HEK293 (cell line): Measurements from ENCODE around the gene SZT2.

Experiments used
- BCL11B ChIP-seq: fragments of 450-650 bp; formaldehyde crosslinking; IDR thresholded peaks from 2 replicates; pipeline ENCODE4 v1.5.1; 2016; ENCODE audit warnings: low read depth, missing biosample characterization, missing genetic modification characterization
- CTCF ChIP-seq: fragments of 450-650 bp; formaldehyde crosslinking; IDR thresholded peaks from 2 replicates; pipeline ENCODE4 v1.5.1; 2016; ENCODE audit warnings: missing biosample characterization, missing genetic modification characterization
- FEZF1 ChIP-seq: fragments of 450-650 bp; formaldehyde crosslinking; IDR thresholded peaks from 2 replicates; pipeline ENCODE4 v1.5.1; 2016; ENCODE audit warnings: missing biosample characterization, missing genetic modification characterization
- GLIS1 ChIP-seq: fragments of 450-650 bp; formaldehyde crosslinking; IDR thresholded peaks from 2 replicates; pipeline ENCODE4 v1.5.1; 2016; ENCODE audit warnings: missing biosample characterization, missing genetic modification characterization
- KLF10 ChIP-seq: fragments of 450-650 bp; IDR thresholded peaks from 2 replicates; pipeline ENCODE4 v1.5.1; 2018; ENCODE audit warnings: missing biosample characterization, mild to moderate bottlenecking, missing genetic modification characterization
- KLF7 ChIP-seq: fragments of 450-650 bp; formaldehyde crosslinking; IDR thresholded peaks from 2 replicates; pipeline ENCODE4 v1.5.1; 2016; ENCODE audit warnings: missing biosample characterization, missing genetic modification characterization, borderline replicate concordance
- KLF9 ChIP-seq: fragments of 450-650 bp; formaldehyde crosslinking; IDR thresholded peaks from 2 replicates; pipeline ENCODE4 v1.5.1; 2016; ENCODE audit warnings: missing biosample characterization, missing genetic modification characterization, low read depth
- MEIS1 ChIP-seq: sonication (generic); formaldehyde crosslinking; IDR thresholded peaks from 2 replicates; pipeline ENCODE4 v1.8.1; 2022; ENCODE audit warnings: missing genetic modification reagents, mild to moderate bottlenecking, borderline replicate concordance
- PRDM1 ChIP-seq: fragments of 450-650 bp; formaldehyde crosslinking; IDR thresholded peaks from 2 replicates; pipeline ENCODE4; 2016; ENCODE audit warnings: missing biosample characterization, missing genetic modification characterization
- REST ChIP-seq: fragments of 450-650 bp; formaldehyde crosslinking; IDR thresholded peaks from 2 replicates; pipeline ENCODE4 v1.5.1; 2016; ENCODE audit warnings: missing biosample characterization, missing genetic modification characterization
- SCRT1 ChIP-seq: fragments of 450-650 bp; formaldehyde crosslinking; IDR thresholded peaks from 2 replicates; pipeline ENCODE4 v1.5.1; 2016; ENCODE audit warnings: missing biosample characterization, missing genetic modification characterization, borderline replicate concordance
- ZBTB44 ChIP-seq: fragments of 450-650 bp; IDR thresholded peaks from 2 replicates; pipeline ENCODE4 v1.5.1; 2018; ENCODE audit warnings: missing biosample characterization, mild to moderate bottlenecking, missing genetic modification characterization
- ZBTB8A ChIP-seq: fragments of 450-650 bp; formaldehyde crosslinking; IDR thresholded peaks from 2 replicates; pipeline ENCODE4 v1.5.1; 2016; ENCODE audit warnings: missing biosample characterization, missing genetic modification characterization
- ZNF26 ChIP-seq: fragments of 450-650 bp; formaldehyde crosslinking; IDR thresholded peaks from 2 replicates; pipeline ENCODE4 v1.5.1; 2016; ENCODE audit warnings: missing biosample characterization, missing genetic modification characterization
- ZNF274 ChIP-seq, 2 experiments: fragments of 200-500 bp in 1 of 2; fragments of 450-650 bp in 1 of 2; sonication (Bioruptor generic) in 1 of 2; formaldehyde crosslinking in 1 of 2; IDR thresholded peaks; 2 replicates each; pipeline versions ENCODE4 v1.5.1 to v1.6.1; 2014 to 2016; ENCODE audit warnings: borderline replicate concordance in 1 of 2, inconsistent platforms in 1 of 2, low read length in 1 of 2, missing biosample characterization in 1 of 2, missing genetic modification characterization in 1 of 2
- ZNF302 ChIP-seq: fragments of 450-650 bp; formaldehyde crosslinking; IDR thresholded peaks from 2 replicates; pipeline ENCODE4 v1.5.1; 2016; ENCODE audit warnings: missing biosample characterization, missing genetic modification characterization, low read depth
- ZNF335 ChIP-seq: fragments of 450-650 bp; formaldehyde crosslinking; conservative IDR thresholded peaks from 2 replicates; pipeline ENCODE4 v1.5.1; 2016; ENCODE audit warnings: missing biosample characterization, missing genetic modification characterization
- ZNF350 ChIP-seq: fragments of 450-650 bp; formaldehyde crosslinking; IDR thresholded peaks from 2 replicates; pipeline ENCODE4 v1.5.0; 2017; ENCODE audit warnings: missing biosample characterization, mild to moderate bottlenecking, missing genetic modification characterization
- ZNF354C ChIP-seq: fragments of 450-650 bp; formaldehyde crosslinking; IDR thresholded peaks from 2 replicates; pipeline ENCODE4 v1.5.1; 2016; ENCODE audit warnings: missing biosample characterization, missing genetic modification characterization, low read depth, borderline replicate concordance
- ZNF510 ChIP-seq: fragments of 450-650 bp; formaldehyde crosslinking; IDR thresholded peaks from 2 replicates; pipeline ENCODE4 v1.5.1; 2018; ENCODE audit warnings: mild to moderate bottlenecking, missing genetic modification characterization, missing biosample characterization; ENCODE audit not compliant: insufficient replicate concordance
- ZNF530 ChIP-seq: fragments of 450-650 bp; formaldehyde crosslinking; IDR thresholded peaks from 2 replicates; pipeline ENCODE4 v1.5.1; 2016; ENCODE audit warnings: low read depth, missing biosample characterization, missing genetic modification characterization
- ZNF548 ChIP-seq: fragments of 450-650 bp; formaldehyde crosslinking; IDR thresholded peaks from 2 replicates; pipeline ENCODE4 v1.5.1; 2016; ENCODE audit warnings: missing biosample characterization, missing genetic modification characterization
- ZNF549 ChIP-seq: fragments of 450-650 bp; IDR thresholded peaks from 2 replicates; pipeline ENCODE4 v1.5.1; 2018; ENCODE audit warnings: missing biosample characterization, missing genetic modification characterization, mild to moderate bottlenecking, inconsistent platforms, moderate library complexity
- ZNF621 ChIP-seq: fragments of 450-650 bp; formaldehyde crosslinking; IDR thresholded peaks from 2 replicates; pipeline ENCODE4 v1.5.1; 2017; ENCODE audit warnings: missing biosample characterization, missing genetic modification characterization
- ZNF658 ChIP-seq: fragments of 450-650 bp; formaldehyde crosslinking; IDR thresholded peaks from 2 replicates; pipeline ENCODE4; 2016; ENCODE audit warnings: missing biosample characterization, missing genetic modification characterization
- ZNF768 ChIP-seq: fragments of 450-650 bp; formaldehyde crosslinking; IDR thresholded peaks from 2 replicates; pipeline ENCODE4 v1.5.1; 2018; ENCODE audit warnings: missing biosample characterization, mild to moderate bottlenecking, missing genetic modification characterization
- ZNF785 ChIP-seq: fragments of 450-650 bp; formaldehyde crosslinking; IDR thresholded peaks from 2 replicates; pipeline ENCODE4 v1.5.1; 2016; ENCODE audit warnings: missing biosample characterization, missing genetic modification characterization
- TF ChIP-seq, protein P1 (sequence below): fragments of 450-650 bp; formaldehyde crosslinking; IDR thresholded peaks from 2 replicates; pipeline ENCODE4 v1.5.1; 2016; ENCODE audit warnings: missing biosample characterization, missing genetic modification characterization, low read depth

The SZT2 gene

DNA sequence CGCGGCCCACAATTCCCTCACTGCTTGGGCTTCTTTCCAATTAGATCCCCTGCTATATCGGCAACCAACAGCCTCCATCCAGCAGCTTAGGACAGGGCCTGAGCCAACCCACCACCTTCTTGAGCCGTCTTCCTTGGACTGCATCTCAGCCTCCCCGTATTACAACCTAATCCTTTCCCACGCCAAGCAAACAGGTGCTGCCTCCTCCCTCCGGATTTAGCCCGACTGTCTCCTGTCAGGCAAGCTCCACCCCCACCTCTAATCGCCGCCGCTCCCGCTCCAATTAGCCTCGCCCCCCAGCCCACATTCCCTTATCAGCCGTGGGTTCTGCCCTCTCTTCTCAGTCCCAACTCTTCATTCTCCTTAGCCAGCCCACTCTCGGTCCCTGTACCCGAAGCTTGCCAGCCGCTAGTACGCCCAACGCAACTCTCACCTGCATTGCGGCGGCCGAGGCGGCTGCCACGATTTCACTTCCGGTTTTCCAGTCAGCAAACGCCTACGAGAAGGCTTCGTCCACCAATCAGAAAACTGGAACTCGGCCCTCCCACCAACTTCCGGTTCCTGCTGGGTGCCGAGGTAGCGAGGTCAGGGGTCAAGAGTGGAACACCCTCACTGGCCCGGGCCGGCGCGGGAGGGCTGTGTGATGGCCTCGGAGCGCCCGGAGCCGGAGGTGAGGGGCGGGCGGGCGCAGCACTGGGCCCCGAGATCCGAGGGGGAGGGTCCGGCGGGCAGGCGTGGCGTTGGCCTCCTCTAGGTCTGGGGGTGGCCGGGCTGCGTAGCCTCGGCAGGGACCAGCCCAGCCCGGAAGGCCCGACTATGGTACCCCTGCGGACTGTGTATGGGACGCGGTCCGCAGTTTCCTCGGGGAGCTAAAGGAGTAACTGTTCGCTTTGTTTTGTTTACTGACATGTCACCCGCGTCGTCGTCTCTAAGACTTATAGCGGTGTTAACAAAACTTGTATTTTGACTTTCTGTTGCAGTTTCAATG is at the start of gene SZT2, which contains the start of gene MED8 (continued):
- TF ChIP-seq ZNF621 (tag by site-specific recombination) = no peak
- TF ChIP-seq SCRT1 (tag by site-specific recombination) = peak; percentile 99
- peak; percentile 46; the same call in 1 of the 2 replicates for TF ChIP-seq KLF10 (tag by site-specific recombination)
- TF ChIP-seq ZBTB44 (tag by site-specific recombination) = no peak
- peak; percentile 60 for TF ChIP-seq GLIS1 (tag by site-specific recombination)
- TF ChIP-seq ZNF530 (tag by site-specific recombination) = no peak
- TF ChIP-seq KLF7 = no peak
- TF ChIP-seq ZNF350 = no peak
- TF ChIP-seq, protein P1, sequence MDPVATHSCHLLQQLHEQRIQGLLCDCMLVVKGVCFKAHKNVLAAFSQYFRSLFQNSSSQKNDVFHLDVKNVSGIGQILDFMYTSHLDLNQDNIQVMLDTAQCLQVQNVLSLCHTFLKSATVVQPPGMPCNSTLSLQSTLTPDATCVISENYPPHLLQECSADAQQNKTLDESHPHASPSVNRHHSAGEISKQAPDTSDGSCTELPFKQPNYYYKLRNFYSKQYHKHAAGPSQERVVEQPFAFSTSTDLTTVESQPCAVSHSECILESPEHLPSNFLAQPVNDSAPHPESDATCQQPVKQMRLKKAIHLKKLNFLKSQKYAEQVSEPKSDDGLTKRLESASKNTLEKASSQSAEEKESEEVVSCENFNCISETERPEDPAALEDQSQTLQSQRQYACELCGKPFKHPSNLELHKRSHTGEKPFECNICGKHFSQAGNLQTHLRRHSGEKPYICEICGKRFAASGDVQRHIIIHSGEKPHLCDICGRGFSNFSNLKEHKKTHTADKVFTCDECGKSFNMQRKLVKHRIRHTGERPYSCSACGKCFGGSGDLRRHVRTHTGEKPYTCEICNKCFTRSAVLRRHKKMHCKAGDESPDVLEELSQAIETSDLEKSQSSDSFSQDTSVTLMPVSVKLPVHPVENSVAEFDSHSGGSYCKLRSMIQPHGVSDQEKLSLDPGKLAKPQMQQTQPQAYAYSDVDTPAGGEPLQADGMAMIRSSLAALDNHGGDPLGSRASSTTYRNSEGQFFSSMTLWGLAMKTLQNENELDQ (tag by site-specific recombination) = no peak
- TF ChIP-seq ZNF302 (tag by site-specific recombination) = no peak
- TF ChIP-seq REST (tag by site-specific recombination) = no peak
- no peak for TF ChIP-seq ZNF354C (tag by site-specific recombination)
- TF ChIP-seq PRDM1 (tag by site-specific recombination) = peak; percentile 84
- TF ChIP-seq BCL11B (tag by site-specific recombination) = peak; percentile 99
- TF ChIP-seq ZNF785 = no peak
- TF ChIP-seq ZNF510 (tag by site-specific recombination) = no peak
- TF ChIP-seq ZNF548 (tag by site-specific recombination) = no peak
- no peak for TF ChIP-seq MEIS1 (CRISPR knock-in tag)
- TF ChIP-seq CTCF = no peak
- TF ChIP-seq ZNF658 (tag by site-specific recombination) = no peak
- TF ChIP-seq ZNF768 (tag by site-specific recombination) = no peak
- no peak for TF ChIP-seq FEZF1 (tag by site-specific recombination)
- TF ChIP-seq ZNF549 (tag by site-specific recombination) = no peak
- TF ChIP-seq ZNF274 (IDR thresholded peaks at IDR 0.05; ENCODE audit: low read length) = no peak
- no peak for TF ChIP-seq ZNF274 (tag by site-specific recombination; IDR thresholded peaks at IDR 0.05; ENCODE audit: borderline replicate concordance)
- peak; percentile 93 for TF ChIP-seq ZBTB8A (tag by site-specific recombination)
- peak; percentile 98 for TF ChIP-seq ZNF335 (tag by site-specific recombination)
- TF ChIP-seq ZNF26 (tag by site-specific recombination) = no peak
- peak; percentile 61 for TF ChIP-seq KLF9 (tag by site-specific recombination)
